K562 (cell line): ENCODE results near the gene P4HB. TPM values are rescaled to one million over a fixed set of nuclear protein-coding genes. Genes with fewer than 3 reads are reported as not detected.
A peak's percentile ranks its signal among the peaks of the same experiment; 100 is the strongest.

ENCODE experiments used
- BCLAF1 ChIP-seq, 2 experiments: fragments of 450-650 bp in 1 of 2; IDR thresholded peaks; 2 replicates each; pipeline ENCODE4 v1.6.1; 2011 to 2017; ENCODE audit warnings: low read depth in 2 of 2, antibody characterized with exemption in 1 of 2, borderline replicate concordance in 1 of 2, low read length in 1 of 2, mild to moderate bottlenecking in 1 of 2, mixed read lengths in 1 of 2; ENCODE audit not compliant: control insufficient read depth in 1 of 2
- BDP1 ChIP-seq: IDR thresholded peaks from 3 replicates; pipeline ENCODE4 v1.6.1; 2011; ENCODE audit not compliant: insufficient read length, insufficient read depth
- BMI1 ChIP-seq: fragments of 150-350 bp; IDR thresholded peaks from 2 replicates; pipeline ENCODE4 v1.6.1; 2014; ENCODE audit warnings: low read length
- CHD1 ChIP-seq: fragments of 200-600 bp; sonication (generic); IDR thresholded peaks from one replicate; pipeline ENCODE4 v1.6.1; 2012; ENCODE audit warnings: mild to moderate bottlenecking, moderate library complexity, low read length, inconsistent platforms
- ERF ChIP-seq: fragments of 450-650 bp; formaldehyde crosslinking; IDR thresholded peaks from 2 replicates; pipeline ENCODE4 v1.4.0; 2020; ENCODE audit warnings: mild to moderate bottlenecking, mixed read lengths
- GATAD2A ChIP-seq: fragments of 450-650 bp; IDR thresholded peaks from 2 replicates; pipeline ENCODE4 v1.6.1; 2017
- GTF2E2 ChIP-seq: fragments of 200-800 bp; sonication (Bioruptor generic); IDR thresholded peaks from 2 replicates; pipeline ENCODE4 v1.6.1; 2016; ENCODE audit warnings: missing genetic modification characterization, missing compliant biosample characterization
- KAT8 ChIP-seq: fragments of 450-650 bp; IDR thresholded peaks from 2 replicates; pipeline ENCODE4 v1.6.1; 2016; ENCODE audit warnings: low read depth, mild to moderate bottlenecking
- KLF6 ChIP-seq: fragments of 250-450 bp; sonication (Bioruptor Pico); IDR thresholded peaks from 2 replicates; pipeline ENCODE4 v1.4.0; 2020; ENCODE audit warnings: mild to moderate bottlenecking, moderate library complexity, borderline replicate concordance
- MYBL2 ChIP-seq, 2 experiments: fragments of 450-650 bp in 1 of 2; sonication (generic) in 1 of 2; formaldehyde crosslinking in 1 of 2; IDR thresholded peaks; 2 replicates each; pipeline versions ENCODE4 v1.6.1 to v1.8.1; 2017 to 2022; ENCODE audit warnings: borderline replicate concordance in 1 of 2, inconsistent platforms in 1 of 2, low read depth in 1 of 2, mild to moderate bottlenecking in 1 of 2, missing genetic modification reagents in 1 of 2, moderate library complexity in 1 of 2
- NCOR1 ChIP-seq: fragments of 450-650 bp; IDR thresholded peaks from 2 replicates; pipeline ENCODE4 v1.6.1; 2016; ENCODE audit warnings: mild to moderate bottlenecking, moderate library complexity
- RAD21 ChIP-seq, 2 experiments: fragments of 250-450 bp in 1 of 2; fragments of 450-650 bp in 1 of 2; sonication (Bioruptor Pico) in 1 of 2; formaldehyde crosslinking in 1 of 2; IDR thresholded peaks in 1 of 2; conservative IDR thresholded peaks in 1 of 2; 2 replicates each; pipeline versions ENCODE4 v1.4.0 to v1.8.0; 2020 to 2022; ENCODE audit warnings: mild to moderate bottlenecking in 2 of 2, moderate library complexity in 1 of 2
- SFPQ ChIP-seq: fragments of 200-400 bp; formaldehyde crosslinking; IDR thresholded peaks from 2 replicates; pipeline ENCODE4 v1.6.1; 2017; ENCODE audit warnings: mild to moderate bottlenecking, low read depth, low read length, moderate library complexity
- SIN3B ChIP-seq: fragments of 450-650 bp; IDR thresholded peaks from 2 replicates; pipeline ENCODE4 v1.6.1; 2017; ENCODE audit warnings: low read depth, mild to moderate bottlenecking, moderate library complexity
- polyA plus RNA-seq, 8 experiments: library from polyadenylated mRNA; depleted of rRNA in 4 of 8; stranded (reverse) in 5 of 8; unstranded in 3 of 8; fragments of >200 nt; fragmentation: Nextera tagmentation in 2 of 8; fragmentation: Illumina TruSeq in 1 of 8; extraction: Ambion mirVana in 2 of 8; extraction: Trizol in 1 of 8; gene quantifications; 2 replicates each; pipeline versions ENCODE4 v1.2.1 to v1.2.3, GENCODE V29; 2011 to 2014; ENCODE audit warnings: inconsistent platforms in 1 of 8, missing spikeins in 1 of 8
- total RNA-seq, 7 experiments: library from RNA; depleted of rRNA in 6 of 7; stranded (reverse); fragments of >200 nt in 6 of 7; fragmentation: Illumina TruSeq in 2 of 7; extraction: Trizol in 2 of 7; gene quantifications; 2 replicates each; pipeline versions ENCODE4 v1.2.1 to v1.2.3, GENCODE V29; 2011 to 2021; ENCODE audit warnings: low replicate concordance in 1 of 7
- TF ChIP-seq, protein P1 (sequence below): sonication (generic); formaldehyde crosslinking; IDR thresholded peaks from 2 replicates; pipeline ENCODE4 v1.5.0; 2020; ENCODE audit warnings: missing genetic modification reagents
- TF ChIP-seq, protein P2 (sequence below): IDR thresholded peaks from 2 replicates; pipeline ENCODE4 v1.6.1; 2014; ENCODE audit warnings: antibody characterized with exemption
- TF ChIP-seq, protein P3 (sequence below): fragments of 200-800 bp; sonication (Bioruptor generic); IDR thresholded peaks from 2 replicates; pipeline ENCODE4 v1.6.1; 2017; ENCODE audit warnings: missing genetic modification characterization, missing compliant biosample characterization

The P4HB gene
- total and polyA plus RNA-seq, 9 of the 15 experiments (the other 6 are each of a cell fraction or from before 2014, with no cell fraction given): 4.4 to 645 (median 325) TPM

GRCh38 chr17:81869221-81870130, 9.1 kb upstream of the P4HB start (continued):
- no peak for TF ChIP-seq SFPQ
- TF ChIP-seq, protein P1, sequence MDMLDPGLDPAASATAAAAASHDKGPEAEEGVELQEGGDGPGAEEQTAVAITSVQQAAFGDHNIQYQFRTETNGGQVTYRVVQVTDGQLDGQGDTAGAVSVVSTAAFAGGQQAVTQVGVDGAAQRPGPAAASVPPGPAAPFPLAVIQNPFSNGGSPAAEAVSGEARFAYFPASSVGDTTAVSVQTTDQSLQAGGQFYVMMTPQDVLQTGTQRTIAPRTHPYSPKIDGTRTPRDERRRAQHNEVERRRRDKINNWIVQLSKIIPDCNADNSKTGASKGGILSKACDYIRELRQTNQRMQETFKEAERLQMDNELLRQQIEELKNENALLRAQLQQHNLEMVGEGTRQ: no peak
- no peak for TF ChIP-seq BCLAF1 (IDR thresholded peaks at IDR 0.05; ENCODE audit: borderline replicate concordance in 1 of 2, control insufficient read depth in 1 of 2, low read depth in 2 of 2, low read length in 1 of 2)
- TF ChIP-seq RAD21 (CRISPR knock-in tag; conservative IDR thresholded peaks at IDR 0.05 in 1 of 2, IDR thresholded peaks at IDR 0.05 in 1 of 2): peak; percentile 18 to 60; a peak in 3 of 4 replicates
- no peak for TF ChIP-seq ERF (CRISPR knock-in tag)
- no peak for TF ChIP-seq MYBL2 (IDR thresholded peaks at IDR 0.05; ENCODE audit: low read depth)
- TF ChIP-seq MYBL2 (CRISPR knock-in tag; IDR thresholded peaks at IDR 0.05; ENCODE audit: borderline replicate concordance): no peak
- no peak for TF ChIP-seq BMI1
- no peak for TF ChIP-seq KLF6 (CRISPR knock-in tag)
- TF ChIP-seq GATAD2A: no peak
- TF ChIP-seq, protein P2, sequence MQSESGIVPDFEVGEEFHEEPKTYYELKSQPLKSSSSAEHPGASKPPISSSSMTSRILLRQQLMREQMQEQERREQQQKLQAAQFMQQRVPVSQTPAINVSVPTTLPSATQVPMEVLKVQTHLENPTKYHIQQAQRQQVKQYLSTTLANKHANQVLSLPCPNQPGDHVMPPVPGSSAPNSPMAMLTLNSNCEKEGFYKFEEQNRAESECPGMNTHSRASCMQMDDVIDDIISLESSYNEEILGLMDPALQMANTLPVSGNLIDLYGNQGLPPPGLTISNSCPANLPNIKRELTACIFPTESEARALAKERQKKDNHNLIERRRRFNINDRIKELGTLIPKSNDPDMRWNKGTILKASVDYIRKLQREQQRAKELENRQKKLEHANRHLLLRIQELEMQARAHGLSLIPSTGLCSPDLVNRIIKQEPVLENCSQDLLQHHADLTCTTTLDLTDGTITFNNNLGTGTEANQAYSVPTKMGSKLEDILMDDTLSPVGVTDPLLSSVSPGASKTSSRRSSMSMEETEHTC: no peak
- TF ChIP-seq CHD1: no peak
- TF ChIP-seq, protein P3, sequence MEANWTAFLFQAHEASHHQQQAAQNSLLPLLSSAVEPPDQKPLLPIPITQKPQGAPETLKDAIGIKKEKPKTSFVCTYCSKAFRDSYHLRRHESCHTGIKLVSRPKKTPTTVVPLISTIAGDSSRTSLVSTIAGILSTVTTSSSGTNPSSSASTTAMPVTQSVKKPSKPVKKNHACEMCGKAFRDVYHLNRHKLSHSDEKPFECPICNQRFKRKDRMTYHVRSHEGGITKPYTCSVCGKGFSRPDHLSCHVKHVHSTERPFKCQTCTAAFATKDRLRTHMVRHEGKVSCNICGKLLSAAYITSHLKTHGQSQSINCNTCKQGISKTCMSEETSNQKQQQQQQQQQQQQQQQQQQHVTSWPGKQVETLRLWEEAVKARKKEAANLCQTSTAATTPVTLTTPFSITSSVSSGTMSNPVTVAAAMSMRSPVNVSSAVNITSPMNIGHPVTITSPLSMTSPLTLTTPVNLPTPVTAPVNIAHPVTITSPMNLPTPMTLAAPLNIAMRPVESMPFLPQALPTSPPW: no peak
- TF ChIP-seq BDP1: no peak
- TF ChIP-seq NCOR1: 0 out of 2 replicates have a peak, but pooled peaks have one; percentile 5
- TF ChIP-seq SIN3B: no peak
- TF ChIP-seq KAT8: no peak
- no peak for TF ChIP-seq GTF2E2
